Activated CD8-positive, alpha-beta T cell treated with anti-CD3 and anti-CD28 coated beads for 36 hours (primary cell): Measurements from ENCODE around the gene JMJD1C. TPM values are rescaled to one million over a fixed set of nuclear protein-coding genes. Genes with fewer than 3 reads are reported as not detected.

Experiments
- ATAC-seq: fragments of 200-7000 bp; cut with Tn5 transposase; one replicate; pipeline ENCODE4 v1.10.0; 2021; ENCODE audit warnings: mild to moderate bottlenecking, moderate library complexity
- CTCF ChIA-PET: fragments of 350-600 bp; sonication (Branson Sonifier 250); formaldehyde crosslinking; loops from one replicate; lab custom pipeline; 2021; ENCODE audit warnings: antibody characterized with exemption; lab: Charles Lee
- POLR2A ChIA-PET: fragments of 350-600 bp; sonication (Branson Sonifier 250); formaldehyde crosslinking; loops from one replicate; lab custom pipeline; 2021; ENCODE audit warnings: antibody characterized with exemption; lab: Charles Lee
- DNase-seq: peaks from one replicate; pipeline ENCODE4 v3.0.0-alpha.2; 2020
- H3K27ac Mint-ChIP-seq: one replicate; pipeline ENCODE4 v1.8.0; 2021; ENCODE audit warnings: mild to moderate bottlenecking, mixed read lengths
- H3K27me3 Mint-ChIP-seq: one replicate; pipeline ENCODE4 v1.8.0; 2021; ENCODE audit warnings: mixed read lengths
- H3K36me3 Mint-ChIP-seq: one replicate; pipeline ENCODE4 v1.8.0; 2021; ENCODE audit warnings: low read depth, mixed read lengths
- H3K4me1 Mint-ChIP-seq: one replicate; pipeline ENCODE4 v1.8.0; 2021; ENCODE audit warnings: low read depth, mixed read lengths
- H3K4me3 Mint-ChIP-seq: one replicate; pipeline ENCODE4 v1.8.0; 2021; ENCODE audit warnings: mild to moderate bottlenecking, moderate library complexity, mixed read lengths
- H3K9me3 Mint-ChIP-seq: one replicate; pipeline ENCODE4 v1.8.0; 2021; ENCODE audit warnings: mixed read lengths
- CTCF ChIP-seq: fragments of 200-600 bp; IDR thresholded peaks from one replicate; pipeline ENCODE4 v1.8.0; 2022; ENCODE audit warnings: antibody characterized with exemption, mild to moderate bottlenecking
- intact Hi-C: fragments of 100-400 bp; cut with micrococcal nuclease; formaldehyde crosslinking; loops from one replicate; pipeline ENCODE4 v1.10.0; 2022
- total RNA-seq, 2 experiments: library from RNA; stranded (reverse); gene quantifications; one replicate each; pipeline ENCODE4 v1.2.3, GENCODE V29; 2021

JMJD1C gene
- total RNA-seq, 2 experiments from 2014 or later = 45.2 to 48.1 TPM

- H3K4me3 Mint-ChIP-seq = no peak overlapping the region
- DNase-seq = no peak
- intact Hi-C loops = no loop called here
- no peaks in the 10 kb centered on the region for H3K9me3 Mint-ChIP-seq
- no peak overlapping the region for H3K27ac Mint-ChIP-seq
- CTCF ChIA-PET = interaction anchor here (0.9 to 2.2 kb wide), 2 partner anchors 45 to 404 kb away, joined by 3 to 8 read pairs; no protein-coding TSS in a partner anchor
- POLR2A ChIA-PET = interaction anchor here (2.0 kb wide), 1 partner anchor 44 kb away, joined by 10 read pairs; no protein-coding TSS in a partner anchor
- peaks cover 67% of the 10 kb centered on the region for H3K4me1 Mint-ChIP-seq
- ATAC-seq = no peak
- H3K36me3 Mint-ChIP-seq = peaks cover 22% of the 10 kb centered on the region
- TF ChIP-seq CTCF = no peak
- H3K27me3 Mint-ChIP-seq = no peaks in the 10 kb centered on the region
Measured at GRCh38 chr10:63224241-63224640, 241.5 kb downstream of the JMJD1C start.

- H3K27me3 Mint-ChIP-seq = no peaks in the 10 kb centered on the region
- no peak for TF ChIP-seq CTCF
- peaks cover 65% of the 10 kb centered on the region for H3K4me1 Mint-ChIP-seq
- peak overlapping the region; percentile 55 for H3K27ac Mint-ChIP-seq
- H3K4me3 Mint-ChIP-seq = no peak overlapping the region
- POLR2A ChIA-PET = no interaction called here
- H3K36me3 Mint-ChIP-seq = peaks cover 24% of the 10 kb centered on the region
- DNase-seq (peak; percentile 41), ATAC-seq (peak; percentile 21)
- intact Hi-C loops = no loop called here
- CTCF ChIA-PET = interaction anchor here (2.1 kb wide), 1 partner anchor 34 kb away, joined by 5 read pairs; no protein-coding TSS in a partner anchor
- H3K9me3 Mint-ChIP-seq = no peaks in the 10 kb centered on the region
Measured at GRCh38 chr10:63221950-63222349, 243.8 kb downstream of the JMJD1C start.

GRCh38 chr10:63219749-63220148 is 246.0 kb downstream of the JMJD1C start:
- Mint-ChIP-seq H3K9me3 (no peaks in the 10 kb centered on the region), H3K4me3 (no peak overlapping the region), H3K27ac (peak overlapping the region; percentile 16), H3K27me3 (no peaks in the 10 kb centered on the region), H3K36me3 (peaks cover 28% of the 10 kb centered on the region), H3K4me1 (peaks cover 58% of the 10 kb centered on the region)
- DNase-seq = no peak
- ChIA-PET POLR2A (no interaction called here), CTCF (interaction anchor here (0.7 to 1.3 kb wide), 3 partner anchors 49 to 410 kb away, joined by 3 read pairs; no protein-coding TSS in a partner anchor)
- no peak for ATAC-seq
- no peak for TF ChIP-seq CTCF
- intact Hi-C loops = loop anchor here (5.0 kb wide), 1 partner anchor 503 kb away; no protein-coding TSS in a partner anchor

GRCh38 chr10:63217120-63217605 is 248.6 kb downstream of the JMJD1C start:
- ATAC-seq (peak; percentile 88), DNase-seq (peak; percentile 21)
- Mint-ChIP-seq H3K9me3 (no peaks in the 10 kb centered on the region), H3K4me3 (no peak overlapping the region), H3K4me1 (peaks cover 60% of the 10 kb centered on the region), H3K27ac (peak overlapping the region; percentile 32), H3K36me3 (peaks cover 42% of the 10 kb centered on the region), H3K27me3 (no peaks in the 10 kb centered on the region)
- intact Hi-C loops = loop anchor here (2.0 to 5.0 kb wide), 3 partner anchors 52 to 505 kb away; no protein-coding TSS in a partner anchor
- ChIA-PET CTCF (interaction anchor here (0.6 to 4.1 kb wide), 17 partner anchors 11 to 502 kb away, joined by 3 to 23 read pairs (median 4); no protein-coding TSS in a partner anchor), POLR2A (interaction anchor here (1.5 kb wide), 1 partner anchor 412 kb away, joined by 3 read pairs; no protein-coding TSS in a partner anchor)
- peak; percentile 78 for TF ChIP-seq CTCF

GRCh38 chr10:63214571-63214970 is 251.2 kb downstream of the JMJD1C start:
- ATAC-seq (no peak), DNase-seq (no peak)
- intact Hi-C loops = no loop called here
- ChIA-PET CTCF (interaction anchor here (1.3 to 4.1 kb wide), 4 partner anchors 23 to 506 kb away, joined by 3 to 23 read pairs (median 8); no protein-coding TSS in a partner anchor), POLR2A (no interaction called here)
- peak overlapping the region; percentile 34 for H3K27ac Mint-ChIP-seq
- no peaks in the 10 kb centered on the region for H3K27me3 Mint-ChIP-seq
- no peak for TF ChIP-seq CTCF
- peaks cover 55% of the 10 kb centered on the region for H3K4me1 Mint-ChIP-seq
- H3K36me3 Mint-ChIP-seq = peaks cover 46% of the 10 kb centered on the region
- H3K9me3 Mint-ChIP-seq = peaks cover 5% of the 10 kb centered on the region
- H3K4me3 Mint-ChIP-seq = no peak overlapping the region
